ENCODE measurements around the gene FADD.

- TF ChIP-seq CTCF (IDR thresholded peaks at IDR 0.05) (no peak), POLR2AphosphoS5 (IDR thresholded peaks at IDR 0.05) (no peak), POLR2A (IDR thresholded peaks at IDR 0.05) (no peak)
These were observed 17.6 kb upstream of the FADD start for GRCh38 chr11:70185348-70186055.
